NCI-H748 (cell line): ENCODE data around the gene ABHD6.
A peak's percentile ranks its signal among the peaks of the same experiment; 100 is the strongest.
"Not testable (repeated sequence)": the region's sequence is repeated elsewhere in the genome, so short reads cannot be mapped to it uniquely, and the experiment has no call there.

Experiments used
- DNase-seq: peaks from one replicate; lab custom pipeline; 2025; ENCODE audit not compliant: unreplicated experiment; lab: John Stamatoyannopoulos, UW

Gene ABHD6

DNA sequence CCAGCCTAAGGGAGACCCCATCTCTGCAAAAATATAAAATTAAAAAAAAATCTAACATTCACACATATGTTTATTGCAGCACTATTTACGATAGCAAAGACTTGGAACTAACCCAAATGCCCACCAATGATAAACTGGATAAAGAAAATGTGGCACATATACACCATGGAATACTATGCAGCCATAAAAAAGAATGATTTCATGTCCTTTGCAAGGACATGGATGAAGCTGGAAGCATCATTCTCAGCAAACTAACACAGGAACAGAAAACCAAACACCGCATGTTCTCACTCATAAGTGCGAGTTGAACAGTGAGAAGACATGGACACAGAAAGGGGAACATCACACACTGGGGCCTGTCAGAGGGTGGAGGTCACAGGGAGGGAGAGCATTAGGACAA, 35.8 kb downstream of the ABHD6 start:
- not testable (repeated sequence) for DNase-seq

DNA sequence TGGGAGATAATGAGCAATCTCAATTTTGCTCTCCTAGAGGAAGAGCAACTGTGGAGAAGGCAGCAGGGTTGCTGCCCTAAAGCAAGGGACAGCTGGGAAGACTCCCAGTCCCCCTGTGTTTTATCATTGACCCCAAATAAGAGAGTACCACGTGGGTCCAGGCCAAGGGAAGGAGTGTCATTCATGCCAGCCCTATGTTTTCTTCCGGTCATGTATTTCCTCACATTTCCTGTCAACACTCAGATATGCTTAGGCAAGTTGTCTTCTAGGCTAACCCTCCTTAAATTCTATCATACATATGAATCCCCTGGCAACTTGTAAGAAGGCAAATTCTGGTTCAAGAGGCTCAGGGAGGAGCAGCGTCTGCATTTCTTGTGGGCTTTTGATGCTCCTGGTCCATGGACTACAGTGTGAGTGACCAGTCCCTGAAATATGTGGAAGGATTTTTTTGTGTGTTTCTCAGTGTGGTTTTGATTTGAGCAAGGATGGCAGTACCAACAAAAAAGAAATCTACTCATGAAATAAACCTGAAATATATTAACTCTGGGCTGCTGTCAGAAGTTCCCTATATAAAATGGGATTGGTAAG, 36.5 kb downstream of the ABHD6 start:
- DNase-seq = no peak

DNA sequence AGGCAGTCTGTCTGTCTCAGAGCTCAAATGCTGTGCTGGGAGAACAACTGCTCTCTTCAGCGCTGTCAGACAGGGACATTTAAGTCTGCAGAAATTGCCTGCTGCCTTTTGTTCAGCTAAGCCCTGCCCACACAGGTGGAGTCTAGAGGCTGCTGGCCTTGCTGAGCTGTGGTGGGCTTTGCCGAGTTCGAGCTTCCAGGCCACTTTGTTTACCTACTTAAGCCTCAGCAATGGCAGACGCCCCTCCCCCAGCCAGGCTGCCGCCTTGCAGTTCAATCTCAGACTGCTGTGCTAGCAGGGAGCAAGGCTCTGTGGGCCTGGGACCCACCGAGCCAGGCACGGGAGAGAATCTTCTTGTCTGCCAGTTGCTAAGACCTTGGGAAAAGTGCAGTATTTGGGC, 43.5 kb downstream of the ABHD6 start:
- DNase-seq = no peak

DNA sequence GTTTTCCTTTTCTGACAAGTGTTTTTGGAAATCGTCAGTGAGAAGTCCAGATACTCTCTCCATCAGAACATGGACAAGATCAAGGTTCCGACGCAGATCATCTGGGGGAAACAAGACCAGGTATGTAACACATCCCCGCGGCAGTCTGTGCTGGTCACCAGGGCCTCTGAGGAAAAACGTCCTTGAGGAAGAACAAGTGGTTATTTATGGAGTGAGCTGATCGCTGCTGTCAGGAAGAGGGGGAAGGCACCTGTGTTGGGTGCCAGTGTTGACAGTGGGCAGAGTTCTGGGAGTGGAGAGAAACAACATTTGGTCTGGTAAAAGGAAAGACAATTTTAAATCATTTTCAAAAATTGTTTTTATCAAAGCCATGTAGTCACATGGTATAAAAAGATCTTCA, 47.7 kb downstream of the ABHD6 start:
- no peak for DNase-seq

DNA sequence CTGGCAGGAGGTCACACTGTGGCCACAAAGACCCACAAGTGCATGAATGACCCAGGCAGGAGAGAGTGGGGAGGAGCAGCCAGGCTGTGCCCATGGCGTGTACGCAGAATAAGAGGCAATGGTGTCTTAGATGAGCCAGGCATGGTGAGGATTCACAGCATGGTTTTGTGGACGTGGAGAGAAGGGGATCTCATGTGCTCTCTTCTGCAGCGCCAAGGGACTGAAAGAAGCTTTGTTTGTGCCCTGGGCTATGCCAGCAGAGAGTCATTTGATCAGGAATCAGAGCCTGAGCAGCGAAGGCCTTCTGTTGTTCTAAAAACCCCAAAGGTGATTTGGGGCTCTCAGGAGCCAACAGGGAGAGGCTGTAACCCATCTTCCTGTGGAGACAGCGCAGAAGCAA, 49.8 kb downstream of the ABHD6 start:
- no peak for DNase-seq

DNA sequence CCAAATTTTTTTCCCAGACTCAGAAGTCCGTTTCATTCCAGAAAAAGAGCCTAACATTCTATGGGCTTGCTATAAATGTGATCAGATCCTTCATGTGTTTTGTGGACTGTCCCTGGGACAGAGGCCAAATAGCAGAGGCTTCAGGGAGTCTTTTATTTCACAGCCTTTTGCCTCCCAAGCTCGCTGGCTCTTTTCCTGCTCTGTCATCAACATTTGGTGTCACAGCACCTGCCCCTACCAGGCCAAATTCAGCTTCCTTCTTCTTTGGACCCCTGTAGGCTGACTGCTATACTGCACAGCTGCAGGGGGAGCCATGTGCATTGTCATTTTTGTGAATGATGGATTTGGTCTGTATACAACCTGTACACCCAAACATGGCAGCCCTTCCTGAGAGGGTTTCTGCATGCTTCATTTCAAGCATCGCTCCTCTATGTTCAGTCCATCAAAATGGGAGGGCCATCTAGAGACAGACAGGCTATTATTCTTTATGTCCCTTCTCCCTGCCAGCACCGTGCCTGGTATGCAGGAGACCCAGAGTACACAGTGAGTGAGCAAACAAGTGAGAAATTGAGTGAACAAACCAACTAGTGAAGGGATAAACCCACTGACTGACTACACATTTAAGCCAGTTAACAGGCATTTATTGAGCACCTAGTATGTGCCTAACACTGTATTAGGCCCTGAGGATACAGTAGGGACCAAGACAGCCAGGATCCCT, 50.6 kb downstream of the ABHD6 start:
- no peak for DNase-seq

DNA sequence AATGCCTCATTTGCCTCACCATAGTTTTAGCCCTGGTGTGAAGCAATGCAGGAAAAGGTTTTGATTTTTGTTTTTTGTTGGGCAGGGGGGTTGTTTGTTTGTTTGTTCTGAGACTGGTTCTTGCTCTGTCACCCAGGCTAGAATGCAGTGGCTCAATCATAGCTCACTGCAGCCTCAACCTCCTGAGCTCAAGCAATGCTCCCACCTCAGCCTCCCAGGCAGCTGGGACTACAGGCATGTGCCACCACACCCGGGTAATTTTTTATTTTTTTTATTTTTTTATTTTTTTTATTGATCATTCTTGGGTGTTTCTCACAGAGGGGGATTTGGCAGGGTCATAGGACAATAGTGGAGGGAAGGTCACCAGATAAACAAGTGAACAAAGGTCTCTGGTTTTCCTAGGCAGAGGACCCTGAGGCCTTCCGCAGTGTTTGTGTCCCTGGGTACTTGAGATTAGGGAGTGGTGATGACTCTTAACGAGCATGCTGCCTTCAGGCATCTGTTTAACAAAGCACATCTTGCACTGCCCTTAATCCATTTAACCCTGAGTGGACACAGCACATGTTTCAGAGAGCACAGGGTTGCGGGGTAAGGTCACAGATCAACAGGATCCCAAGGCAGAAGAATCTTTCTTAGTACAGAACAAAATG, 51.5 kb downstream of the ABHD6 start:
- not testable (repeated sequence) for DNase-seq

DNA sequence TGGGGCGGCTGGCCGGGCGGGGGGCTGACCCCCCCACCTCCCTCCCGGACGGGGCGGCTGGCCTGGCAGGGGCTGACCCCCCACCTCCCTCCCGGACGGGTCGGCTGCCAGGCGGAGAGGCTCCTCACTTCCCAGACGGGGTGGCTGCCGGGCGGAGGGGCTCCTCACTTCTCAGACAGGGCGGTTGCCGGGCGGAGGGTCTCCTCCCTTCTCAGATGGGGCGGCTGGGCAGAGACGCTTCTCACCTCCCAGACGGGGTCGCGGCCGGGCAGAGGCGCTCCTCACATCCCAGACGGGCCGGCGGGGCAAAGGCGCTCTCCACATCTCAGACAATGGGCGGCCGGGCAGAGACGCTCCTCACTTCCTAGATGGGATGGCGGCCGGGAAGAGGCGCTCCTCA, 52.9 kb downstream of the ABHD6 start:
- DNase-seq = not testable (repeated sequence)

DNA sequence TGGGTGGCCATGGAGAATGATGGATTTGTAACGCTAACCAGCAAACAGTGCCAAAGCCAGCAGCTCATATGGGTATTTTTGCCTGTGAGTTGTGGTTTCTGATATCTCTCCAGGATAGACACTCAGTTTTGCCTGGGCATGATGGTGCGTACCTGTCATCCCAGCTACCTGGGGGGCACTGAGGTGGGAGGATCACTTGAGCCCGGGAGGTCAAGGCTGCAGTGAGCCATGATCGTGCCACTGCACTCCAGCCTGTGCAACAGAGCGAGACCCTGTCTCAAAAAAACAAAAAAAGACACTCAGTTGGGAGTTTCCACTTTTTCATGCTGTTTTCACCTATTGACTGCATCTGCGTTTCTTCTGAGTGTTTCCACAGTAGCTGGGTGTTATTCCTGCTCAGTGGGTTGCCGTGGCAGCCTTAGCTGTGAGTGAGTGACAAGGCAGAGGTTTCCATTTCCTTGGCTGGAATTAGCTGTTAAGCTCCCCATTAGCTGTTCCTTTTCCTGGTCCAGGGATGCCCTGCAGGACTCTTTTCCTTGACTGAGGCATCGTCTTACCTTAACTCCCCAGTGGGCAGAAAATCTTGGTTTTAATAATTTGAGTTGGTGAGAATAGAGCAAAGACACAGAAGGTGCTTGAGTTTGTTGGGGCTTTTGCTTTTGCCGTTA, 54.2 kb downstream of the ABHD6 start:
- DNase-seq = no peak

DNA sequence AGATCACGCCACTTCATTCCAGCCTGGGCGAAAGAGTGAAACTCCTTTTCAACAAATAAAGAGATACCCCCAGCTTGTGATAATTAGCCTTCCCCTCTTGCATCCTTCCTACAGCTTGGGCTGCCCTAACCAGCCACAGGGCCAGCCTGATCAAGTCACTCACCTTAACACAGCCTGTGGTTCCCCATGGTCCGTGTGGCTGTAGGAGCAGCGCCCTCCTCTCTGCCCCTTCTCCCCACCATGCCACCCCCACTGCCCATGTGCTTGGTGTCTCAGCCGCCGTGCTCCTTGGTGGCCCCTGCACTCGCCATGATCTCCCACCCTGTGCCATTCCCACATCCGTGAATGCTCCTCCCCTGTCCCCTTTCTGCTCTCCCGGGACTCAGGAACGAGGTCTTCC, 55.3 kb downstream of the ABHD6 start:
- DNase-seq = no peak

DNA sequence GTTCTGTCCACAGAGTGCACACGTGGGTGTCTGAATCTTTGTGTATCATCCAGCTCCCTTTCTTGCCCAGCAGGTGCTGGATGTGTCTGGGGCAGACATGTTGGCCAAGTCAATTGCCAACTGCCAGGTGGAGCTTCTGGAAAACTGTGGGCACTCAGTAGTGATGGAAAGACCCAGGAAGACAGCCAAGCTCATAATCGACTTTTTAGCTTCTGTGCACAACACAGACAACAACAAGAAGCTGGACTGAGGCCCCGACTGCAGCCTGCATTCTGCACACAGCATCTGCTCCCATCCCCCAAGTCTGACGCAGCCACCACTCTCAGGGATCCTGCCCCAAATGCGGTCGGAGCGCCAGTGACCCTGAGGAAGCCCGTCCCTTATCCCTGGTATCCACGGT, 55.9 kb downstream of the ABHD6 start:
- DNase-seq = no peak

DNA sequence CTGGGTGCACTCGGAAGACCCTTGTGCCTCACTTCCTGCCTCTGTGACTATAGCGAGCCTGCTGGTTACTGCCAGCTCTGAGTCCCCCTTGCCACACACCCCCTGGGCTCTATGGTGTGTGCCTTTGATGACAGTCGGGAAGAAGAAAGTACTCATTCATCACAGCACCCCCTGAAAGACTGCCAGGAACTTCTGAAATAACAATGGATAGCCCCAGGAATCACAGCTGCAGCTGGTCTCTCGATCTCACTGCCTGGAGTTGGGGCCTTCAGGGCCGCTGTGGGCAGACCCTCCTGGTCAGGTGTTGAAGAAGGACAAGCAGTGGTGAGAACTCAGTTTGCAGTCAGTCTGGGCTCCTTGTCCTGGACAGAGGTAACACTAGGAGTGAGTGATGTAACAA, 58.7 kb downstream of the ABHD6 start:
- DNase-seq = no peak

DNA sequence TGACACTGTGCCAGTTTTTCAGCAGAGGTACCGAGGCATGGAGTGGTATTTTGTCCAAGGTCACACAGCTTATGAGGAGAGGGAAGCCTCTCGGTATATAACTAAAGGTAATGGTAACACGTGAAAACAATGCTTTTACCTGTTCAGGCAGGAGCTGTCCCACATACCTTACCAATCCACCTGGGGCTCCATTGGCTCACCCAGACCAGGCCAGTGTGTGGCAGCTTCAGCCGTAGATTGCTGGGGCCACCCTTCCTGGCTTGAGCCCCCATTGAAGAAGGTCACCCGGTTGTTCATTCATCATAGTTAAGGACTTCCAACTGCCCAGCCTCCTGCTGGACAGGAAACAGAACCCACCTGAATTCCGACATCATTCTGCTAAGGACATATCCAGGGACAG, 59.3 kb downstream of the ABHD6 start:
- DNase-seq = no peak

DNA sequence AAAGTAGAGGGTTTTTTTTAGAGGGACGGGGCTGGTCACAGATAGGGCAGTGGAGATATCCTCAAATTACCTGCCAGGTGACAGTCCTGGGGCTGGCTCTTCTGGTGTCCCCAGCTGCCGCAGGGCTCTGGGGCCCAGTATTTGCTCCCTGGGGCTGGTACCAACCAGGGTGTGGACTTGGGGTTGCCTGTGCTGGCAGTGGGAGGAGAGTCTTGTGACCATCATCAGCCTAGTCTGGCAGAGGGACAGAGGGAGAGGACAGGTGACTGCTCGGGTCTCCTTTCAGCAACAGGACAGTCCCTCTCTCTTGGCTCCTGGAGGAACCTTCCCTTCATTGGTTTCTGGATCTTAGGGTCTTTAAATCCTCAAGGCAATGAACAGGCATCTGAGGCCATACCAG, 60.6 kb downstream of the ABHD6 start:
- no peak for DNase-seq

DNA sequence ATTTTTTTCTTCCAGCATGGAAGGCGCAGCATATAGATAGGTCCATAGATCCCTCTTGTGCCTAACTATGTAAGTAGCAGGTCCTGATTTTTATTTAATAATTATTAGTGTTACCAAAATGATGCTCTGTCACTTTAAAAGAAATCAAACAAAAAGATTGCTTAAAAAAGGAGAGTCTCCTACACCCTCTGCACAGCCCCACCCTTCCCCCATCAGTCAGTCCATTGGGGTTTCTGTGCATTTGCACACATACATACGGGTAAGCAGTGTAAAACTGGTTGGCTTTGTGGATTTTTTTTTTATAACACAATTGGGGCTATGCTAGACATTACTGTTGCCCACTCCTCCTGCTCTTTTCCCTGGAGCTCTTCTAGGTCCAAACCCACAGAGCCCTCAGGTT, 61.5 kb downstream of the ABHD6 start:
- no peak for DNase-seq

DNA sequence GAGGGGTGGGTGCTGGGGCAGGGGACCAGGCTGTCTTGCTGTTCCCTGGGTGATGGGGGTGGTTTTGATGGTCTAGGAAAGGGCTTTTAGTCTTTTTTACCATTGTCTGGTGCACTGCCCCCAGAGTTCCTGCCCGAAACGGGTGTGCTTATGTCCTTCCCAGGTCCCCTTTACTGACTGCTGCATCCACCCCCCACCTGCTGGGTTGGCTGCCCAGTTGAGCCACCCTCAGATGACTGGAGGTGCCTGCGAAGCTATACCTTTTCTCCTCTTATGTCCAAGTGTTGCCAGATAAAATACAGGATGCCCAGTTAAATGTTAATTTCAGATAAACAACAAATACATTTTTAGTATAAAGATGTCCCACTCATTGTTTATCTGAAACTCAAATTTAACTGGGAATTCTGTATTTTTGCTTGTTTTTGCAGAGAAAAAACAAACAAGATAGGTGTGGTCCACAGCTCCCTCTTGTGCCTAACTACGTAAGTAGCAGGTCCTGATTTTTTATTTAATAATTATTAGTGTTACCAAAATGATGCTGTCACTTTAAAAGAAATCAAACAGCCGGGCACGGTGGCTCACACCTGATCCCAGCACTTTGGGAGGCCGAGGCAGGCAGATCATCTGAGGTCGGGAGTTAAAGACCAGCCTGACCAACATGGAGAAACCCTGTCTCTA, 62.4 kb downstream of the ABHD6 start:
- no peak for DNase-seq

DNA sequence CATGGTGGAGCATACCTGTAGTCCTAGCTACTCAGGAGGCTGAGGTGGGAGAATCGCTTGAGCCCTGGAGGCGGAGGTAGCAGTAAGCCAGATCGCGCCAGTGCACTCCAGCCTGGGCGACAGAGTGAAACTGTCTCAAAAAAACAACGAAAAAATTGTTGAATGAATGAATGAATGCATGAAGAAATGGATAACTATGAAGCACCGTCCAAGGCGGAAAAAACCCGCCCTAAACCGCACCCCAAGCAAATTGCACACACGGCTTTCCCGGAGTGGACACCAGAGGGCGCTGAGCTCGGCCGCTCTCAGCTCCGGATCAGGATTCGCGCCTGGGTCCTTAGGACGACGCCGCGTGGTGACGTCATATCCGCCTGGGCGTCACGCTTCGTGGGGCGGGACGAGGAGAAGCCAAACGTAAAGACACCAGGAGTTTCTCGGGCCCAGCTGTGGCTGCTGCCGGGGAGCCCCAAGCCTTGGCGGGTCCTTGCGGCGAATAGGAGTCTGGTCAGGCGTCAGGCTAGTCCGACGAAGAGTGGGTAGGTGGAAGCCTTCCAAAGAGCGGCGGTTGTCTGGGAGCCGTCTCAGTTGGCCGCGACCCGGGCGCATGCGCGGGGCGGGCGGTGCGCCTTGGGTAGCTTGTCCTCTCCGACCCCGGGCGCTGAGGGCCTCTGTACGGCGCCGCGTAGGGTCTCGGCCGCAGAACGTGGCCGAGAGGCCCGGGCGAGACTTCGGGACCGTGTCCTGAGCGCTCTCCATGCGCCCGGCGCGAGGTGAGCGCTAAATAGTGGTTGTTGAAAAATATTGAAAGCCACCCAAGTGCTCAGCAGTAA, 68.5 kb downstream of the ABHD6 start, which contains the start of the genes HTD2 and RPP14:
Gene HTD2 (plus strand): TSS at position 639 of the 830 bp plus-strand sequence. CDS start 11,094 bp downstream, outside the sequence.
Gene RPP14 (plus strand): TSS at position 364 of the 830 bp plus-strand sequence. CDS start 4,085 bp downstream, outside the sequence.
- peak; percentile 93 for DNase-seq

DNA sequence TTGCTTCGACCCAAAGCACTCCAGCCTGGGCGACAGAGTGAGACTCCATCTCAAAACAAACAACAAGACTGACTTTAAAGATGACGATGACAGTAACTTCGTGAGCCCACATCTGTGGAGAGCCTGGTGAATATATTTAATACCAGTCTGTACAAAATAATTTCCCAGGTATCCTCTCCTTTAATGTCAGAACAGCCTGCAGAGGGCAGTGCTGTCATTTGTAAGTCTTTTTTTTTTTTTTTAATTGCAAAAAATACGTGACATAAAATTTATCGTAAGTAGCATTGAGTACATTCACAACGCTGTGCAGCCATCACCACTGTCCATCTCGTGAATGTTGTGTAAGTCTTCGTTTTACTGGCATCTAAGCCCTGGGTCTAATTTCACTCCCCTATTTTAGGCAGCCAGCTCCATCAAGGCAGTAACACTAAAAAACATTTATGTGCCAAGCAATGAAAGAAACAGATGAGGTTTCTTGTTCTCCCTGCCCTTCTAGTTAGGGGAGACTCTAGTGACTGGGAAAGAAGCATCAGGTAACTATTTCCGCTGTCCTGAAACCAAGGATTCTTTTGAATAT, 70.1 kb downstream of the ABHD6 start:
- peak; percentile 47 for DNase-seq

DNA sequence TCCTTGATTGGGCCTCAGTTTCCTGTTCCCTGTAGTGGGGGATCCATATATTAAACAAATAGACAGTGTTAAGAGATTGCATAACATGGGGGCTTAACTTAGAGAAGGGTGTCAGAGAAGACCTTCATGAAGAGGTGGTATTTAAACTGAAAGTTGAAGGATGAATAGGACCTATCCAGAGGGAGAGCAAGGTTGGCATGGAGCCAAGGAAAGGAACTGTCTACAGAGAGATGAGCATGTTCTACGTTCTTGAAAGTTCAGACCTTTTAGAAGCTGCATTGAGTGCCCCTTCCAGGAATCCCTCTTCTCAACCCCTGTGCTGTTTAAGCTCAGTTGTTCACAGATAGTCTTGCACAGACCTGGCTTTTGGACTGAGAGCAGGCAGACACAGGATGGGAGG, 71.1 kb downstream of the ABHD6 start:
- DNase-seq = no peak

DNA sequence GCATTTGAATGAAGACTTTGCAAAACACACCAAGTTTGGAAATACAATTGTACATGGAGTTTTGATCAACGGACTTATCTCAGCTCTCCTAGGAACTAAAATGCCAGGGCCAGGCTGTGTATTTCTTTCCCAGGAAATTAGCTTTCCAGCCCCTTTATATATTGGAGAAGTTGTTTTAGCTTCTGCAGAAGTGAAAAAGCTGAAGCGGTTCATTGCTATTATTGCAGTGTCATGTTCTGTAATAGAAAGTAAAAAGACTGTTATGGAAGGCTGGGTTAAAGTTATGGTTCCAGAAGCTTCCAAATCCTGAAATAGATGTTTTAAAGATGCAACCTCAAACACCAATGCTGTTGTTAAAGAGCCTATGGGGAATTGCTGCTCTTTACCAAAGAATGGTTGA, 80.2 kb downstream of the ABHD6 start:
- DNase-seq = no peak
